Mesendoderm (in vitro differentiated cells): ENCODE results near the gene DPYSL4.

Experiments used
- DNase-seq: peaks from one replicate; pipeline ENCODE4 v3.0.0; 2013
- H2AK5ac ChIP-seq: 2 replicates; pipeline ENCODE4 v1.6.1; 2013; ENCODE audit warnings: low read length, inconsistent platforms
- H2BK120ac ChIP-seq: 2 replicates; pipeline ENCODE4 v1.6.1; 2013; ENCODE audit warnings: low read depth, mild to moderate bottlenecking, low read length, moderate library complexity, mixed read lengths
- H2BK15ac ChIP-seq: replicated peaks from 2 replicates; pipeline ENCODE4 v1.6.1; 2013; ENCODE audit warnings: low read depth, mild to moderate bottlenecking, moderate library complexity
- H2BK5ac ChIP-seq: 2 replicates; pipeline ENCODE4 v1.6.1; 2013; ENCODE audit warnings: low read length, inconsistent platforms
- H3K18ac ChIP-seq: 2 replicates; pipeline ENCODE4 v1.6.1; 2013; ENCODE audit warnings: mild to moderate bottlenecking, low read length, mixed read lengths
- H3K23ac ChIP-seq: one replicate; pipeline ENCODE4 v1.6.1; 2013; ENCODE audit warnings: low read length
- H3K27ac ChIP-seq: 2 replicates; pipeline ENCODE4 v1.5.1; 2013; ENCODE audit warnings: low read depth, mild to moderate bottlenecking, inconsistent platforms, low read length, moderate library complexity
- H3K27me3 ChIP-seq: 2 replicates; pipeline ENCODE4 v1.6.1; 2013; ENCODE audit warnings: low read length, control low read depth, mild to moderate bottlenecking, inconsistent platforms; ENCODE audit not compliant: insufficient read depth, poor library complexity
- H3K36me3 ChIP-seq: 2 replicates; pipeline ENCODE4 v1.6.1; 2013; ENCODE audit warnings: low read length, inconsistent platforms; ENCODE audit not compliant: control insufficient read depth, insufficient read depth
- H3K4ac ChIP-seq: one replicate; pipeline ENCODE4 v1.6.1; 2013; ENCODE audit warnings: low read depth, mild to moderate bottlenecking, low read length, moderate library complexity
- H3K4me1 ChIP-seq: 2 replicates; pipeline ENCODE4 v1.6.1; 2013; ENCODE audit warnings: low read depth, low read length, inconsistent platforms; ENCODE audit not compliant: control insufficient read depth
- H3K4me2 ChIP-seq: 2 replicates; pipeline ENCODE4 v1.6.1; 2013; ENCODE audit warnings: low read length
- H3K4me3 ChIP-seq: 2 replicates; pipeline ENCODE4 v1.5.1; 2013; ENCODE audit warnings: mild to moderate bottlenecking, low read length
- H3K56ac ChIP-seq: one replicate; pipeline ENCODE4 v1.6.1; 2013; ENCODE audit warnings: low read length
- H3K79me1 ChIP-seq: 2 replicates; pipeline ENCODE4 v1.6.1; 2013; ENCODE audit warnings: low read length, inconsistent platforms
- H3K79me2 ChIP-seq: 2 replicates; pipeline ENCODE4 v1.6.1; 2013; ENCODE audit warnings: mild to moderate bottlenecking, low read length; ENCODE audit not compliant: control insufficient read depth, insufficient read depth
- H3K9ac ChIP-seq: 2 replicates; pipeline ENCODE4 v1.6.1; 2013; ENCODE audit warnings: low read length, inconsistent platforms
- H4K5ac ChIP-seq: one replicate; pipeline ENCODE4 v1.6.1; 2013; ENCODE audit warnings: low read length
- H4K8ac ChIP-seq: one replicate; pipeline ENCODE4 v1.6.1; 2013; ENCODE audit warnings: low read depth, mild to moderate bottlenecking, control low read depth, low read length, moderate library complexity
- WGBS: extraction: QIAGEN DNeasy Blood & Tissue Kit; methylation state at CpG from one replicate; pipeline ENCODE4 v1.1.7; 2013; ENCODE audit warnings: low lambda C conversion rate, missing lambda C conversion rate; ENCODE audit not compliant: insufficient coverage; ENCODE audit errors: extremely low coverage; 5-methylcytosine and 5-hydroxymethylcytosine counted together

The DPYSL4 gene

DNA sequence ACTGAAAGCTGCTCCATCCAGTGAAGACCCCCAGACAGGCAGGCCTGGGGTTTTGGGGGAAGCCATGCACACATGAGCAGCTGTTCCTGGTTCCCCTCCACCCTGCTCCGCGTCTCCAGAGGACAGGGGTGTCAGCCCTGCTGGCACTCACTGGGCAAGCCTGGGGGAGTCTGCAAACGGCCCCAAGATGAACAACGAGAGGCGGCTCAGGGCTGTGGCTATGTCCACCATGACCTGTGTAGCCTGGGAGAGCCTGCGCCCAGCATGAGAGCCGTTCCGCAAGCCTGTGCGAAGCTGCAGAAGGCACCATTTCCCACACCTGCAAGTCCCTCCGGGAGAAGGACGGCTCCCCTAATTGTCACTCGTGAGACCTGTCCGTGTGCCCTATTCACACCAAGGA lies 59.5 kb downstream of the DPYSL4 start:
- Histone ChIP-seq H4K5ac (no peak overlapping the region), H2BK15ac (no peak overlapping the region), H3K56ac (no peak overlapping the region), H3K79me1 (no peaks in the 10 kb centered on the region), H2BK120ac (no peak overlapping the region), H2AK5ac (no peak overlapping the region), H3K18ac (no peak overlapping the region), H3K9ac (no peak overlapping the region), H3K4ac (no peak overlapping the region), H2BK5ac (no peak overlapping the region), H3K36me3 (no peaks in the 10 kb centered on the region), H3K23ac (no peak overlapping the region), H3K4me1 (peaks cover 2% of the 10 kb centered on the region), H3K4me2 (no peak overlapping the region), H4K8ac (no peak overlapping the region), H3K4me3 (no peak overlapping the region), H3K79me2 (no peaks in the 10 kb centered on the region), H3K27me3 (no peaks in the 10 kb centered on the region), H3K27ac (no peak overlapping the region)
- WGBS, result no CpG with 5 or more reads among the region's 13 CpGs
- DNase-seq, result no peak

DNA sequence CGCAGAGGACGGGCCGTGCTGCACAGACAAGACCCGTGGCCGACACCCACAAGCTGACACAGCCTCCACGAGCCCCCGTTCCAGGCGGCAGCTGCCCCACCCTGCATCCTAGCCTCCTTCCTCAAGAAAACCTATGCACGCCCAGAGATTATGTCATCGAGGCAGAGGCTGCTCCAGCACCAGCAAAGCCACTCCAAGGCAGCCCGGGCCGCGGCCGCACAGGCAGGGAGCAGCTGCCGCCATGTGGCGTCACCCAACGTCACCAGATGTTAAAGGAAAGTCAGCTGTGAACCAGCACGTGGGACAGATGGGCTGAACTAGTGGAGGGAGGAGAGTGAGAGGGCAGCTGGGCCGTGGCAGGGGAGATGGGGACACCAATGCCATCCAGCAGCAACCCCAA lies 61.2 kb downstream of the DPYSL4 start:
- H3K4me2 ChIP-seq, result no peak overlapping the region
- H3K4me1 ChIP-seq, result peaks cover 2% of the 10 kb centered on the region
- DNase-seq, result no peak
- no peak overlapping the region for H2BK120ac ChIP-seq
- H3K56ac ChIP-seq, result no peak overlapping the region
- no peak overlapping the region for H2BK15ac ChIP-seq
- no peaks in the 10 kb centered on the region for H3K36me3 ChIP-seq
- no peak overlapping the region for H3K9ac ChIP-seq
- no peak overlapping the region for H3K27ac ChIP-seq
- no CpG with 5 or more reads among the region's 19 CpGs for WGBS
- H3K4me3 ChIP-seq, result no peak overlapping the region
- no peak overlapping the region for H2BK5ac ChIP-seq
- no peak overlapping the region for H3K23ac ChIP-seq
- no peak overlapping the region for H4K5ac ChIP-seq
- no peaks in the 10 kb centered on the region for H3K79me2 ChIP-seq
- H3K4ac ChIP-seq, result no peak overlapping the region
- no peak overlapping the region for H3K18ac ChIP-seq
- no peaks in the 10 kb centered on the region for H3K27me3 ChIP-seq
- H2AK5ac ChIP-seq, result no peak overlapping the region
- H4K8ac ChIP-seq, result no peak overlapping the region
- H3K79me1 ChIP-seq, result no peaks in the 10 kb centered on the region

DNA sequence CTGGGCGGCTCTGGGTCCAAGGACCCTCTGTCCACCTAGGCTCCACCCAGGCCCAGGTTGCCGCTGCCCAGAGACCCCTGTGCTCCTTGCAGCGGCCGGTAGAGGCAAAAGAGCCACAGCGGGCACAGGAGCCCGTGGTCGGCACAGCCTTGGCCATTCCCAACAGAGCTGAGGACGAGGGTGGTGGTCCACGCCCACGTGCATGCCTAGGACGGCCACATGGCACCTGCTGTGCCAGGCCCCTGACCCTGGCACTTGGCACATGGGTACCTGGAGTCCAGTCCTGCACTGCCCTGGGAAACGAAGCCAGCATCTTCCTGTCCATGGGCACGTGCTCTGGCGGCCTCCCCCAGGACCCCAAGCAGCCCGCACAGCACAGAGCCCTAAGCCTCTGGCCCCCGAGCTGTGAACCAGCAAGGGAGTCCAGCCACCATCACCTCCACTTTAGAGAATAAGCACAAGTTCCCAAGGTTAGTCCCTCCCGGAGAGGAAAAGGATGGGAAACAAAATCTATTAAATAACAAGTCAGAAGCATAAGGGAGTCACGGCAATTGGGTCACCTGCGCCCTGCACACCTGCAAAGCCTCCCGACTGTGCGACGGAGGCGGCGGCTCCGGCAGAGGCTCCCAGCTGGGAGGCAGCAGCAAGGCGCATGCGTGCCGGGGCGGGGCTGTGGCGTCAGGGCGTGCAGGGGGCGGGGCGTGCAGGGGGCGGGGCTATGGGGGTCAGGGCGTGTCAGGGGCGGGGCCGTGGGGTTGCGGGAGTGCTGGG lies 61.9 kb downstream of the DPYSL4 start:
- Histone ChIP-seq H3K79me1 (no peaks in the 10 kb centered on the region), H2BK15ac (no peak overlapping the region), H3K27ac (no peak overlapping the region), H4K5ac (no peak overlapping the region), H3K23ac (no peak overlapping the region), H4K8ac (no peak overlapping the region), H3K36me3 (no peaks in the 10 kb centered on the region), H3K4ac (no peak overlapping the region), H3K79me2 (no peaks in the 10 kb centered on the region), H3K18ac (no peak overlapping the region), H3K4me2 (peak overlapping the region; percentile 79), H2BK5ac (no peak overlapping the region), H3K27me3 (no peaks in the 10 kb centered on the region), H3K56ac (peak overlapping the region; percentile 42), H3K9ac (peak overlapping the region; percentile 38), H3K4me1 (peaks cover 2% of the 10 kb centered on the region), H3K4me3 (no peak overlapping the region), H2AK5ac (no peak overlapping the region), H2BK120ac (no peak overlapping the region)
- peak; percentile 45 for DNase-seq
- no CpG with 5 or more reads among the region's 38 CpGs for WGBS

DNA sequence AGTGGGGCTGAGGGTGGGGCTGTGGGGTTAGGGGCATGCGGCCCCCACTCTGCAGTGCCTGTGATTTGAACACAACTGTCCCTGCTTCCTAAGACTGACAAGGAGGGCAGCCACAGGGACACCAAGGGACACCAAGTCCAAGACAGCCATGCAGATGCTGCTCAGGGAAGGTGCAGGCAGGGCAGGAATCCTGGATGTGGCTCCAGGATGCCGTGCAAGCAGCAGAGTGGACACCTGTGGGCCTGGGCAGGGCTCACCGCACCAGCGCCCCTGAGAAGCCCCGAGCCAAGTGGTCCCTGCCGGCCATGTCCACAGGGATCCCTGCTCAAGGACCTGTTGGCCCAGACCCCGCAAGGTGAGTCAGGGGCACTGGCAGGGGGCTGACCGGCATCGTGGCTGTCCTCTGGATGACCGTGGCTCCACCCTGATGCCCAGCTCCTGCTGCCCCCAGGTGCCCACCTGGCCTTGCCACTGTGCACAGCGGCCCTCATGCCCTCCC lies 62.5 kb downstream of the DPYSL4 start:
- no peaks in the 10 kb centered on the region for H3K79me1 ChIP-seq
- no peak overlapping the region for H2AK5ac ChIP-seq
- no peak overlapping the region for H3K4me2 ChIP-seq
- DNase-seq, result no peak
- peak overlapping the region; percentile 49 for H3K56ac ChIP-seq
- H2BK5ac ChIP-seq, result no peak overlapping the region
- no peak overlapping the region for H3K9ac ChIP-seq
- no peak overlapping the region for H3K4ac ChIP-seq
- no peak overlapping the region for H3K4me3 ChIP-seq
- H3K18ac ChIP-seq, result no peak overlapping the region
- H2BK15ac ChIP-seq, result no peak overlapping the region
- H3K23ac ChIP-seq, result no peak overlapping the region
- H3K4me1 ChIP-seq, result peaks cover 2% of the 10 kb centered on the region
- no CpG with 5 or more reads among the region's 11 CpGs for WGBS
- no peaks in the 10 kb centered on the region for H3K27me3 ChIP-seq
- H3K27ac ChIP-seq, result no peak overlapping the region
- no peaks in the 10 kb centered on the region for H3K79me2 ChIP-seq
- H2BK120ac ChIP-seq, result no peak overlapping the region
- H4K5ac ChIP-seq, result no peak overlapping the region
- no peak overlapping the region for H4K8ac ChIP-seq
- no peaks in the 10 kb centered on the region for H3K36me3 ChIP-seq

DNA sequence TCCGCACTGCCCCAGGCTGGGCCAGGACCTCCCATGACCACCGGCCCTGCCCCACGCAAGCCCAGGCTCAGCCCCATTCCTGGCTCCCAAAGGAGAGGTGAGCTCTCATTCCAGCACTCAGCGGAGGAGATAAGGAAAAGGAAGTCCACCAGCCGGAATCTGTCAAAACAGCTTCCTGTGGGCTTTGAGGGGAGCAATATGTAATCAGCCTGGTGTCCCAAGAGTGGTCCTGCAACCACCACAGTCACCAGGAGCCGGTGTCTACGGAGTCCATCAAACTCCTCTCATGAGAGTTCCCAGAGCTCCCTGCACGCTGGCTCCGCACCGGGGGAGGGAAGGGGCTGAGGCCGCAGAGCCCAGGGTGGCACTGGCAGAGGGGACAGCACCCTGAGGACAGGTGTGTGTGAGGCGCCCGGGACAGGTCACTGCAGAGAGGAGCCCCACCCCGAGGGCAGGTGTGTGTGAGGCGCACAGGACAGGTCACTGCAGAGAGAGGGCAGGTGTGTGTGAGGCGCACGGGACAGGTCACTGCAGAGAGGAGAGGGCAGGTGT lies 63.2 kb downstream of the DPYSL4 start:
- no peak for DNase-seq
- Histone ChIP-seq H3K4ac (no peak overlapping the region), H3K27me3 (no peaks in the 10 kb centered on the region), H4K8ac (no peak overlapping the region), H4K5ac (no peak overlapping the region), H2BK15ac (no peak overlapping the region), H3K27ac (no peak overlapping the region), H3K79me2 (no peaks in the 10 kb centered on the region), H3K4me3 (no peak overlapping the region), H3K56ac (no peak overlapping the region), H3K4me1 (peaks cover 2% of the 10 kb centered on the region), H2AK5ac (no peak overlapping the region), H3K9ac (no peak overlapping the region), H3K4me2 (no peak overlapping the region), H3K79me1 (no peaks in the 10 kb centered on the region), H2BK5ac (no peak overlapping the region), H3K23ac (no peak overlapping the region), H3K36me3 (no peaks in the 10 kb centered on the region), H2BK120ac (no peak overlapping the region), H3K18ac (no peak overlapping the region)
- WGBS, result no CpG with 5 or more reads among the region's 17 CpGs
